Measurements from ENCODE around the gene PPIL6.
A peak's percentile ranks its signal among the peaks of the same experiment; 100 is the strongest.
"Not testable (repeated sequence)": the region's sequence is repeated elsewhere in the genome, so short reads cannot be mapped to it uniquely, and the experiment has no call there.

Gene PPIL6

DNA sequence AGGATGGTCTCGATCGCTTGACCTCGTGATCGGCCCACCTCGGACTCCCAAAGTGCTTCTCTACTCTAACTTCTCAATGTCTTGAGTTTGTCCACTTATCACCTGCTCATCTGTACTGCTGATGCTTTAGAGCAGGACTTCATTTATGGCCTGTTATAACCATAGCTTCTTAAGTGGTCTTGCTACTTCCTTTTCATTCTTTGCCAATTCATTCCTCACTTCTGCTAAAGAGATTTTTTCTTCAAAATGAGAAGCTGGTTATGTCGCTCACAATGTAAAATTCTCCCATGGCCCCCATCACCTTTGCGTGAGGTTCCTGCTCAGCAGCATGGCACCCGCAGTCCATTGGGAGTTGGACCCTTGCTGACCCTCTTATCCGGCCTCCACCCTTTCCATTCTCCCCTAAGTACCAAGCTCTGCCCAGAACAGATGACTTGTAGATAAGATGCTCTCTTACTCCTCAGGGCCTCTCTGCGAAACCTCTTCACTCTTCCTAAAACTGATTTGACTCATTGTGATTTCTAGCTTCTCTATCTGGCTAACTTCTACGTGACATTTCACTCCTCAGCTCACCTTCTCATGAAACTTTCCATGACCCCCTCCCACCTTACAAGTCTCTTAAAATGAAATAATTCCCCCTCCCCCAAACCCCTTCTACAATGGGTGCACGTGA lies 44.2 kb downstream of the PPIL6 start:
- no peak for FAIRE-seq
- DNase-seq (ENCODE audit: low spot score), result no peak

DNA sequence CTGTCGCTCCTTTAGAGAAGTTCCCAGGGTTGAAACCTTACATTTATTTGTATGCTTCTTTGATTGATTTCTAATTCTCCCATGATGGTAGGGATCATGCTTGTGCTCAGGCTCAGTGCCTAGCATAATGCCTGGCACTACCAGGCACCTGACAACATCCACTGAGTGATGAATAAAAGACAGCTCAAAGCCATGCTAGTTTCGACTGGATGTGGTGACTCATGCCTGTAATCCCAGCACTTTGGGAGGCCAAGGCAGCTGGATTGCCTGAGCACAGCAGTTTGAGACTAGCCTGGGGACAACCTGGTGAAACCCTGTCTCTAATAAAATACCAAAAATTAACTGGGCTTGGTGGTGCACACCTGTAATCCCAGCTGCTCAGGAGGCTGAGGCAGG lies 46.5 kb downstream of the PPIL6 start:
- DNase-seq (ENCODE audit: low spot score), result peak; percentile 24
- no peak for FAIRE-seq

DNA sequence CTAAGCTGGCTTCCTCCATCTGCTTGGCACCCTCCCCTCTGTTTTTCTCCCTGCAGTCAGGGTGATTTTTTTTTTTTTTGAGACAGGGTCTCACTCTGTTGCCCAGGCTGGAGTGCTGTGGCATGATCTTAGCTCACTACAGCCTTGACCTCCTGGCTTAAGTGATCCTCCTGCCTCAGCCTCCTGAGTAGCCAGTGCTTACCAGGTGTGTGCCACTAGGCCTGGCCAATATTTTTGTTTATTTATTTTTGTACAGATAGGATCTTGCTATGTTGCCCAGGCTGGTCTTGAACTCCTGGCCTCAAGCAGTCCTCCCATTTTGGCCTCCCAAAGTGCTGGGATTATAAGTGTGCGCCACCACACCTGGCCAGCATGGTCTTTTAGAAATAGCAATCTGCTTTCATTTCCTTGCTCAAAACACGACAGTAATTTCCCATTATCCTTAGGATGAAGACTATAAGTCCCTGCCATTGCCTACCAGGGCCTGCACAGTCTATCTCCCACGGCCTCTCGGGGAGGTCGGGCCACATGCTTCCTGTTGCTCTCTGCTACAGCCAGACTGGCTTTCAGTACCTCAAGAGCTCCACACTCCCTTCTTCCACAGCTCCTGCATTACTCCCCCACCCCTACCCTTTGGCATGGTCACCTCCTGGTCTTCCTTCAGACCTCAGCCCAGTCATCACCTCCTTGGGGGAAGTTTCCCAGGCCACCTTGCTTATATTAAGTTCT lies 47.1 kb downstream of the PPIL6 start:
- FAIRE-seq (no peak), DNase-seq (ENCODE audit: low spot score) (no peak)

DNA sequence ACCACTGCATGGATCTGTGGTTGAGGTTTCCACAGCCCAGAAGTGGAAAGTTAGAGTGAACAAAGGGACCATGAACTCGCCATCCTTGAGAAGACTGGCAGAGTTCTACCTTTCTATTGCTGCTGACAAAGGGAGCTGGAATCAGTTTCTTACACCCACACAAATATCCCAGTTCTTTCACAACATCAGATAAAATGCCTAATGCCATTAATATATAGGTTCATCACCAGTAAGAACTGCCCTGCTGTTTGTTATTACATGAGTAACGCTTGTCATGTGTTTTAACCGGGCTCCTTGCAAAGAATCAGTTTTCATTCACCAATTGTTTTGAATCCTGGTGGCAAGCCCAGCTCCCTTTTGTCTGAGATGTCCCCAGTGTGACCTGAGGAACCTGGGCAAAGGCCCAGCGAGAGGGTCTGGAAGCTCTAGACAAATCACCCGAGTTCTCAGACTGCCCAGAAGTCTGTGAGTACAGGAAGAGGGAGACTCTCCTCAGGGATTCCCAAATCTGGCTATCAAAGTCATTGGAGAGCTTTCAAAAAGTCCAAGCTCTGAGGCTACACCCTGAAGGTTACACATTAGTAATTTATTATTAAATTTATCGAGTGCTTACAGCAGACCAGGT lies 50.7 kb downstream of the PPIL6 start:
- FAIRE-seq (no peak), DNase-seq (ENCODE audit: low spot score) (no peak)

DNA sequence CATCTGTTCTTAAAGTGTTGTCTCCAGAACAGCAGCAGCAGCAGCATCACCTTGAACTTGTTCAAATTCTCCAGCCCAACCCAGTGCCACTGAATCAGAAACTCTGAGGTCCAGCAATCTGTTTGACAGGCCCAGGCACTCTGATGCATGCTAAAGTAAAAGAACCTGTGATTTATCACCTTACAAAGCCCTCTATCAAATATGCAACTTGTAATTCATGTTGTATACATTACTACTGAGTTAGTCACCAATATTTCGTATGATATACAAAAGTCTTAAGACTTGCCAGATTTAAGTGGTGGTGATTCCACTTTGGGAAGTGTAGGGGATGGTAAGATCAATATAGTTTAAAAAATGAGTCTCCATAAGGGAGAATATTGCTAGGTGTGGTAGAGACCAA lies 52.2 kb downstream of the PPIL6 start:
- DNase-seq (ENCODE audit: low spot score) (no peak), FAIRE-seq (no peak)

DNA sequence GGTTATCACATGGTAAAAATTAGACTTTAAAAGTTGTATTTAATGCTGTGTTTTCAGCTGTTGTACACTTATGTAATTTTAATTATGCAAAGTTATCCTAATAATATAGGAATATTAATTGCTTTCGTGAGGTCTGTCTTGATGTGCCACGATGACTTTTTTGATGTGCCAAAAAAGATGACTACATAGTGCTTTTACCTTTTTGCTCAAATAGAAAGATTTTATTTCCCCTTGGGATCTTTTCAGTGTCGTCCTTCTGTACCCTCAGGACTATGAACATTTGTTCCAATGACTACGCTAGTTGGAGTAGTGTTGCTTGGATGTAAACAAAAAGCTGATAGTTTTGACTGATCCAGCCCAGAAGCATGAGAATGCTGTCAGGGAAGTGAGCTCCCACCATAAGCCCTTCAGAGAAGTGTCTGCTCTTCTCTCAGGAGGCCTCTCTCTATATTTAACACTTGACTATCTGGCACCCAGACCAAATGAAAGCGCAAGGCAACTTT lies 56.9 kb downstream of the PPIL6 start:
- no peak for FAIRE-seq
- no peak for DNase-seq (ENCODE audit: low spot score)

DNA sequence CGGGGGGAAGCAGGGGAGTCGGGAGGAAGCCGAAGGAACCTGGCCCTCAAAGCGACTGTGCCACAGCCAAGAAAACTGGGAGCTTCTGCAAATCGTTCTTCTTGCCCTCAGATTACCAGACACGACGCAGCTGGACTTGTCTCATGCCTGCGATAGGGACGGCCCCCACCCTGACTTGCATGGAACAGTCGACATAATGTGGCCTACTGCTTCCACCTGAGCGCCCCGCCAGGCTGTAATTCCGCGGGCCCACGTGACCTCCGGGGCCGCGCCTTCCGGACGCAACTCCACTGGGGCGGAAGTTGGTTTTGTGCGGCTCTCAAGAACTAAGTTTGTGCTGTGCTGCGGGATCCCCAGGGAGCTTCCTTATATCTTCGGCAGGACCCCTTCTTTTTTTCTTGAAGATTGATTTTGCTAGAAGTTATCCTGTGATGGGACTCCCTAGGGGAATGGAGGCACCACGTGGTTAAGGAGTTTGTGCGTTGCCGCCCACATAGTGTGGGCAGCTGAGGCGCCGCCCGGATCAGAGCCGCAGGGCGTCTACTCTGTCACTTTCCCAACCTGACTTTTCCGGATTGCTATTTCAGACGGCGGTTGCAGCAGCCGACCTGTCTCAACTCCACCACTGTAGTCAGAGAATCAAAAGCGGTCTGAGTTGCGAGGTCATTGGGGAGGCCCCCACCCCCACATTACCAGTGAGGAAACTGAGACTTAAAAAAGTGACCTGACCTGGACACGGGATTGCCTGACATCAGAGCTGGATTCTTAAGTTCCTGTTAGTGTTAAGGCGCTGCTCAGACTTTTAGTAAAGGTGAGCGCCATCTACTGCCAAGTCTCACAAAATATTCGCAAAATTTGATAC lies 57.6 kb downstream of the PPIL6 start:
- peak; percentile 67 for FAIRE-seq
- DNase-seq (ENCODE audit: low spot score), result peak; percentile 79

DNA sequence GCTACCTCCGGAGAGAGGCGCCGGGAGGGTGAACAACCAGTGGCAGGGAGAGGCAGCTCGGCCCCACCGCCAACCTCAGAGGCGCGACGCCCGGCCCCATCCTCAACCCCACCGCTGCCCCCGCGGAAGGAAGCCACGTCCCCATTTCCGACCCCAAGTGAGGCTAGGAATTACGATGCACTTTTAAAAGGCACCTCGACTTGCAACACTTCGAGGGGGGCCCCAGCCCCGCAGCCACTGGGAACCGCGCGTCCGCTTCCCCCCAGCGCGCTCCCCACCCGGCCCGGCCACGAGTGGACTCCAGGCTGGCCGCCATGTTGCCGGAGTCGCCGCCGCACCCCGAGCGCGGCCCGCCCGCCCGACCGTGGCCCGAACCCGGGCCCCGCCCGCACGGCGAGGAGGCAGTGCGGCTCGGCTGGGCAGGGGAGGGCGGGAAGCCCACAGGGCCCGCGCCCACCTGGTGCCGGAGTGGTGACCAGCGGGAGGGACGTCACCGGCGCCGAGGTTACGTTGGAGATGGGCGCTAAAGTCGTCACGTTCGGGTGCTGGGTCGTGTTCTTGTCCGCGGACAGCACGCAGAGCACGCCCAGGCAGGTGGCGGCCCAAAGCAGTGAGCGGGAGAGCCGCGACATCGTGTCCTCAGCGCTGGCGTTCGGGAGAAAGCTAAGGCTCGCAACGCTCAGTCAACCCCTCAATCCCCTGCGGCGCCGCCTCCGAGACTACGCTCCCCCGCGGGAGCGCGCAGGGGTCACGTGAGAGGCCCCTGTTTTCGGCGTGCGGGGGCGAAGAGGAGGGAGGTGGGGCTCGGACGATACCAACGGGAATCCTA lies 58.5 kb downstream of the PPIL6 start, which contains the start of gene CD164:
CD164 (minus strand) TSS at position 721 of the 829 bp plus-strand sequence; CDS start at position 632, 89 bp downstream.
- peak; percentile 77 for DNase-seq (ENCODE audit: low spot score)
- FAIRE-seq, result no peak

DNA sequence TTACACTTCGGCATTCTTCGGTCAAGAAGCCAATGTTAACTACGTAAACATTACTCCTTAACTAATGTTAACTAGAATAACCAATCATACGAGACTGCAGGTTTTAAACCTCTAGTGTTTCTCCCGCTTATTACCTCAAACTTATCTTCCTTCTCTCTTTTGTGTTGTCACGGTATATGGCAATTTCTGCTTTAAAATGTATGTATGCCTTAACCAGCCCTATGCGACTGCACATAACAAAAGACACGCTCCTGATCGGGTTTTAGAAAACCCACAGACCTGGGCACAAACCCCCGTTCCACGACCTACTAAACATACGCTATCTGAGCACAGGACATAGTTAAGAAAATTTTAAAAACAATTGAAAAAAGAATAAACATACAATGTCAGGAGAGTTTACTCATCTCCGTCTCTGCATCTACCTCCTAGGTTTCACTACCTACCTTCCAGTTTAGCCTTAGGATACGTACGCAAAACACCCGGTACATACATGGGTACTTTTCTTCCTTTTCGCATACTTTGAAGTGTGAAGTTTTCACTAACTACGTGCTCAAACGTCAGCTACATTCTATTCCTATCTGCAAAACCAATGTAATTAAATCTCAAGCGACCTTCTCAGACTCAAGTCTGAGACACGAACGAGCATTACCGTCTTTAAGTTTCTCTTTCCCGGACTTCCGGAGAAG lies 59.2 kb downstream of the PPIL6 start:
- FAIRE-seq, result no peak
- no peak for DNase-seq (ENCODE audit: low spot score)

DNA sequence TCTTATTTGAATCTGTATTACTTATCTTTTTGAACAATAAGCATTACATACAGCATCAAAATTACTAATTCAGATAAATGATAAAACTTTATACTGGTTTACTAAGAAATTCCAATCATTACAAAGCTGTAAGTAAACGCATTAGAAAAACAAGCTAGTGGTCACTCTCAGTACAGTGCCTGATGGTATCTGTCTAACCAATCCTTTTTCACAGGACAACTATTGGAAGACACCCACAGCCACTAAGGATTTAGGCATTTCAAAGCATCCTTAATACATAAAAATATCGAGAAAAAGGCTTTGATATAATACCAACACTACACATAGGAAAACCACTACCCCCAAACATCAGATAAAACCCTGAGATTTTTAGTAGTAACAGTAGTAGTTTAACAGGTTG lies 60.7 kb downstream of the PPIL6 start:
- FAIRE-seq (no peak), DNase-seq (ENCODE audit: low spot score) (no peak)

DNA sequence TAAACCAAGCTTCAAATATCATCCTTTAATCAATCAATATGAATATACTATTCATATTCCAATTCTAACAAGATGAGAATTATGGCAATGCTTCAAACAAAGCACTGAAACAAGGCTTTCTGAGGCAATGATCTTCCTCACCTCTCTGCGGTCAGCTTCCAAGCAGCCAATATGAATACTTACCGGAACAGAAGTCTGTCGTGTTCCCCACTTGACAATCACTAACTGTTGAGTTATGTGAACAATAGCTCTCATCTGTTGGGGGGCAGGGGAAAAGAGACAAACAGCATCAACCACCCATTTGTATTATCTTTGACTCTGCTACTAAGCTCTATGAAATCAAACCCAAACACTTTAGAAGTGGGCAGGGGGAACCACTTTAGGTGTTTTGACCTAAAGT lies 62.7 kb downstream of the PPIL6 start:
- FAIRE-seq, result no peak
- DNase-seq (ENCODE audit: low spot score), result no peak

DNA sequence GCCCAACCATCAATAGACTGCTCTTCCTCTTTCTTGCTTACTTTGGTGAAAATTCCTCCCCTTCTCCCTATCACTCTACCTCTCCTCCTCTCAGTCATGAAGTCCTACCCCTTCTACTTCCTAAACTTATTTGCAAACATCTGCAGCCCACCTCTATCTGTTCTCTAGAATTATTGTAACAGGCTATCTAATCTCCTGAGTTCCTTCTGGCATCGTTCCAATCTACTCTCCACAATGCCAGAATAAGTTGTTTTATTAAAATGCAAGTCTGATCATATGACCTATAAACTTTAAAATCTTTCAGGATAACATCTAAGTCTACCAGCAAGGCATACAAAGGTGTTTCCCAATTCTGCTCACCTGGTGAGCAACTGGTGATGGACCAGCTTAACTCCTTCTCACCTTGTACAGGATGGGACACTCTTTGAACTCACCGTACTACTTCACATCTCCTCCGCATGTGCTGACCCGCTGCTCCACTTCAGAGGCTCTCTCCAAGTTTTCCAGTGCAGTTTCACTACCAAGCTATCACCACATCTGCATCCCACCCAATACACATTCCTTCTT lies 66.0 kb downstream of the PPIL6 start:
- FAIRE-seq (no peak), DNase-seq (ENCODE audit: low spot score) (no peak)

DNA sequence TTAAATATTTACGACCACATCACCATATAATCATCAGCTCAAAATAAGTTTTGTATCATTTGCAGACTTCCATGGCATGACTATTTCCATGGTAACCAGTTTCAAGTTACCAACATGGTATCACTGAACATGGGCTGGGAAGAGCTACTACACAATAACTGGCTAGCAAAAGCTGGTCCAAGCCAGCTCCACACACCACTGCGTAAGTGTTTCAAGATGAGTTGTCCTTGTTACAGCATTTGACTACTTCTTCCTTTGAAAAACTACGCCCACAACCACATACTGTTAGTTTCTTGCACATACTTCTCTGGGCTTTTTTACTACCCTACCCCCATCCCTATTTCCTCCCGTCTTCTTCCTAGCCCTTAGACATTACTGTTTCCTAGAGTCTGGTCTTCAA lies 66.7 kb downstream of the PPIL6 start:
- DNase-seq (ENCODE audit: low spot score) (no peak), FAIRE-seq (no peak)

DNA sequence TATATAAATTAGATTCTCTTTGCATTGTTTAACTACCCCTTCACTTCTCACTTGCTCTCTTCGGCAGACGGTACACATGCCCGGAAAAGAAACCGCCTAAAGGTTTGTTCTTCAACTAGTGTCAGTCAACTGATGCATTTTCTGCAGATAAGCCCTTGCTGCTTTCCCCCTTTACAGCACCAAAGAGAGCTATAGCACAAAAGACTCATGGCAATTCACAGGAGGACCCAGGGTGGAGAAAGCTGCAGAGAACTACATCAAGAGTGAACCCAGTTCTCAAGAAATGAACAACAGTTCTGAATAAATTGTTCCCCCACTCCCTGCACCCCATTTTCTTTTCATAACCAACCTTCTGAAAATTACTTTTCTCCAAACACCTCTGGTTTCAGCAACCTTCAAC lies 67.1 kb downstream of the PPIL6 start:
- FAIRE-seq, result no peak
- DNase-seq (ENCODE audit: low spot score), result no peak

DNA sequence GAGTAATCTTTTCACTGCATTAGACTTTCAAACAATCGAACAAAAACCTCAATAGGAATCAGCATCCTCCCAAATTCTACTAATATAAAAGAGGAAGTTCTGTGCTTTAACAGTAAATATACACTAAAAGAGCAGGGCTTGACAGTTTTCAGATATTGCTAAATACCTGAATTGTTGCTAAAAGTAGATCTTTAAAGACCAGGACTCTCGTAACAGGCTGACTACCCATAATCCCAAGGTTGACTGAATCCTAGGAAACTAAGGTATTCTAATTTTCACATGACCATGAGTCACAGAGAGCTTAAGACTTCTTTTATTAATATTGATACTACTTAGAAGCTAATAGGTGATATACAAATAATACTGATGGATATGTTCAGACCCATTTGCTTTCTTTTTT lies 68.3 kb downstream of the PPIL6 start:
- no peak for DNase-seq (ENCODE audit: low spot score)
- FAIRE-seq, result no peak

DNA sequence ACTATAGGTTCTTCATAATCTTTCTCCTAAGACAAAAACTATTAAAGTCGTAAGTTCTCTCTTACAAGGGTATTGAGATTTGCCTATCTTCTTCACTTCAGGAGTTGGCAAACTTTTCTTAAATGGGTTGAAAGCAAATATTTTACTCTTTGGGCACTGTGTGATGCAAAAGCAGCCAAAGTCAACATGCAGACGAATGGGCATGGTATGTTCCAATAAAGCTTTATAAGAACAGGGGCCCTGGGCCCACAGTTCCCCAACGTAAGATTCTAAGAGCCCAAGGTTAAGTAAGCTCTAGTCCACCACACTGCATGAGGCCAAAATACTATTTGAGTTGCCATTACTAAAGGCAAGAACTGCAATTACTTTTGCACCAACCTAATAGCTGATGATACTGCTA lies 69.6 kb downstream of the PPIL6 start:
- FAIRE-seq (no peak), DNase-seq (ENCODE audit: low spot score) (no peak)

DNA sequence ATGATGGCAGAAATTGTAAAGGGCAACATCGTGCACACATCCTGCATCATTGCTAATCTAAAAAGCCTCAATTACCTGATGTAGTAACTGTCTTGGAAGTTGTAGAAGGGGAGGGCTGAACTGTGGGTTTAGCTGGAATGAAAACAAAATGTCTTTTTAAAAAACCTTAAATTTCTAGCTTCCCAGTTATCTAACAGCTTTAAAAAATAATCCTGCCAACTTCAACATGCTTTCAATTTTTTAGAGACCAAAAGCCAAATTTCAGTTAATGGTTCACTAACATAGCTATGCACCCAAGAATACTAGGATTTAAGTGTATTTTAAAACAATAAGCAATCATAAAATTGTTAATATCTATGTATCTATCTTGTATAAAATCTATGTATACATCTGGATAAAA lies 70.1 kb downstream of the PPIL6 start:
- DNase-seq (ENCODE audit: low spot score), result no peak
- FAIRE-seq, result no peak

DNA sequence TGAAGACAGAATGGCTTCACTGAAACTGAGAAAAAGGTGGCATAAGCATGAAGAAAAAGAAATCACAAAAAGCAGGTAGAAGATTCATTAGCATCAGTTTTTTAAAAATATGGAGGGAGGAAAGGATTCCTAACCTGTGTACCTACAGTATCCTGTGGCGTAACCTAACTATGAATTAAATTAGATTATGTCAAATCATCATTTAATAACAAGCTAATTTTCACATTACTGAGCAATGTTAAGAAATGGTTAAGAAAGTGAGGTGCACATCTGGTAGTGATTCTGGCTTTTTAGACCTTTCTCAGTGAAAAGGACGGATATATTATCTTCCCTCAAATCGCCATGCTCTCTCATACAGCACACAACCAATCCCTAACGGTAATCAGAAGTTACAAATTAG lies 70.7 kb downstream of the PPIL6 start:
- DNase-seq (ENCODE audit: low spot score) (no peak), FAIRE-seq (no peak)

DNA sequence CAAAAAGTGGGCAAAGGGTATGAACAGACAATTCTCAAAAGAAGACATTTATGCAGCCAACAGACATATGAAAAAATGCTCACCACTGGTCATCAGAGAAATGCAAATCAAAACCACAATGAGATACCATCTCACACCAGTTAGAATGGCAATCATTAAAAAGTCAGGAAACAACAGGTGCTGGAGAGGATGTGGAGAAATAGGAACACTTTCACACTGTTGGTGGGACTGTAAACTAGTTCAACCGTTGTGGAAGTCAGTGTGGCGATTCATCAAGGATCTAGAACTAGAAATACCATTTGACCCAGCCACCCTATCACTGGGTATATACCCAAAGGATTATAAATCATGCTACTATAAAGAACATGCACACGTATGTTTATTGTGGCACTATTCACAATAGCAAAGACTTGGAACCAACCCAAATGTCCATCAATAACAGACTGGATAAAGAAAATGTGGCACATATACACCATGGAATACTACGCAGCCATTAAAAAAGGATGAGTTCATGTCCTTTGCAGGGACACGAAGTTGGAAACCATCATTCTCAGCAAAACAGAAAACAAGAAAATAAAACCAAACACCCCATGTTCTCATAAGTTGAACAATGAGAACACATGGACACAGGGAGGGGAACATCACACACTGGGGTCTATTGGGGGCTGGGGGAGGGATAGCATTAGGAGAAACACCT lies 75.9 kb downstream of the PPIL6 start:
- DNase-seq (ENCODE audit: low spot score); FAIRE-seq: not testable (repeated sequence)

All from RCC 7860 (cell line).